ENCODE results near the gene FBXO3. TPM values are rescaled to one million over a fixed set of nuclear protein-coding genes. Genes with fewer than 3 reads are reported as not detected.
"Not testable (repeated sequence)": the region's sequence is repeated elsewhere in the genome, so short reads cannot be mapped to it uniquely, and the experiment has no call there.

FBXO3 gene, protein sequence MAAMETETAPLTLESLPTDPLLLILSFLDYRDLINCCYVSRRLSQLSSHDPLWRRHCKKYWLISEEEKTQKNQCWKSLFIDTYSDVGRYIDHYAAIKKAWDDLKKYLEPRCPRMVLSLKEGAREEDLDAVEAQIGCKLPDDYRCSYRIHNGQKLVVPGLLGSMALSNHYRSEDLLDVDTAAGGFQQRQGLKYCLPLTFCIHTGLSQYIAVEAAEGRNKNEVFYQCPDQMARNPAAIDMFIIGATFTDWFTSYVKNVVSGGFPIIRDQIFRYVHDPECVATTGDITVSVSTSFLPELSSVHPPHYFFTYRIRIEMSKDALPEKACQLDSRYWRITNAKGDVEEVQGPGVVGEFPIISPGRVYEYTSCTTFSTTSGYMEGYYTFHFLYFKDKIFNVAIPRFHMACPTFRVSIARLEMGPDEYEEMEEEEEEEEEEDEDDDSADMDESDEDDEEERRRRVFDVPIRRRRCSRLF
- total RNA-seq = 30.6 and 31.1 TPM in 2 replicates

DNA sequence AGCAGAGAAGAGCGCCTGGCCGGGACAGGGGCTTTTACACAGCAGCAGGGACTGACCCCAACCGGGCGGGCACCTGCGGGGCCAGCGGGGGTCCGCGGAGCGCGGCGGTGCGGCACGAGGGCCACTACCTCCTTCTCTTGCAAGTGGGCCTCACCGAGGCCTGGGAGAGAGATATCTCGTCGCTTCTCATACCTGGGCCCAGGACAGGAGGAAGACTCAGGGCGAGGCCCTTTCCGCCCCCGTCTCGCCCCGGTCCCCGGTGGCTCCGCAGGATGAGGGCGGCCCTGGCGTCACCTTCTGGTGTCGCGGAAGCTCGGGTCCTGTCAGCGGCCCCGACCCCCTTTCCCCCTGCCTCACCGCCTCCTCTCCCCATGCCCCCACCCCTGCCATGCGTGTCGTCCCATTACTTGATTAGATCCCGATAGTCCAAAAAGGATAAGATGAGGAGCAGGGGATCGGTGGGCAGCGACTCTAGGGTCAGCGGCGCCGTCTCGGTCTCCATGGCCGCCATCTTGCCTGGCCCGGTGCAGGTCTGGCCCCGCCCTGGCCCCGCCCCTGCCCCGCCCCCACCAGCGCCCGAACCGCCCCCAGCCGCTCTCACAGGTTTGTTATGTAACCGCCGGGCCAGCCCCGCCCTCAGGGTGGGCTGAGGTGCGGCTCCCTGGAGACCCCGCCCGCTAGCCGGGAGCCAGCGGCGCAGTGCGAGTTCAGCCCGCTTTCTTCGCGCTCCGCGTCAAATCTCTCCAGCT lies at the start of gene FBXO3:
Gene FBXO3 (minus strand): TSS at position 534 of the 749 bp plus-strand sequence. CDS start 23 bp downstream, at position 511.
- DNase-seq (ENCODE audit: low read depth in 2 of 2) = peak; percentile 31 to 86

GRCh38 chr11:33822981-33823380 lies 48.7 kb upstream of the FBXO3 start:
- not testable (repeated sequence) for DNase-seq (ENCODE audit: low read depth in 2 of 2)

DNA sequence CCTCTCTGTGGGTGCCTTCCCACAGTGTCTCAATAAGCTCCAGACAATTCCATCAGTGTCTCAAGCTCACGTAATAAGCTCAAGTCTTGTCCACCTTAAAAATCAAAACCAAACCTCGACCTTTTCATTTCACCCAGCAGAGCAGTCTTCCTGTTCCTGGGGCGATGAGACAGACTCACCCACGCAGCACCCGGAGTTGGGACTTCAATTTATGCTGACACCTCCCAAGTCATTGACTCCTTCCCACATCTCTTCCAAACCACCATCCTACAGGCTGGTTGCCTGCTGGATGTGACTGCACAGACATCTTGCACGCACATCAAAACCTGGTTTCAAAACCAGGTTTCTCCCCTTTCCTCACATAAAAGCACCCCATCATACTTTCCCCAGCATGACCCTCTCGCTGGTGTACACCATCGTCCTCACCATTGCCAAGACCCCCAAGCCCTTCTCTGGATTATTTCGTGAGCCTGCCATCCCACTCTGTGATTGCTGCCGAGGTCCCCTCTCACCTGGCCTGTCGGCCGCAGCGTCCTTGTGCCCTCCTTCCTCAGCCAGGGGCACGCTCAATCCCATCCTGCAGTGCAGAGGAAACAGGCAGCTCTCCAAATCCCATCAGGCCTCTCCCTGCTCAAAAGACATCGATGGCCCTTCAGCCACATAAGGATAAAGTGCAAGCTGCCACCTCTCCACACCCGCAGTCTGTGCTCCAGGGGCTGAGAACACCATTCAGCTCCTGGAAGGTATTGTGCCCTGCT lies 45.1 kb upstream of the FBXO3 start:
- DNase-seq (ENCODE audit: low read depth in 2 of 2) = no peak

- DNase-seq (ENCODE audit: low read depth in 2 of 2) = peak; percentile 79 to 80
Measured at GRCh38 chr11:33808228-33808828, 34.0 kb upstream of the FBXO3 start.

DNA sequence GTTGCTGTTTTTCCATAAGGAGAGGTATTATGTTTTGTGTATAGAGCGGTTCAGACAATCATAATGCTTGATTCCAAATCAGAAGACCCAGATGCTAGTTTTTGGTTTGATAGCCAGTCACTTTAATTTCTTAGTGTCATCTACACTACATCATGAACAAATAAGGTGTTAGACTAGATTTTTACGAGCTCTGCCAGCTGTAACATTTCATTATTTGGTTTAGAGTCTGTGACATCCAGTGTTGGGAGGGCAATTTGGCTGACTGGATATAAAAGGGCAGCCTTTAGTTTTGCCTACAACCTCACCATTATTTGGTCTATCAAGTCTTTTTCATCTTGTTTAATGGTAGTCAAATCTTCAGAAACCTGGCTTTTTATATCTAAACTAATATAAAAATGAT lies 30.2 kb upstream of the FBXO3 start:
- no peak for DNase-seq (ENCODE audit: low read depth in 2 of 2)

DNA sequence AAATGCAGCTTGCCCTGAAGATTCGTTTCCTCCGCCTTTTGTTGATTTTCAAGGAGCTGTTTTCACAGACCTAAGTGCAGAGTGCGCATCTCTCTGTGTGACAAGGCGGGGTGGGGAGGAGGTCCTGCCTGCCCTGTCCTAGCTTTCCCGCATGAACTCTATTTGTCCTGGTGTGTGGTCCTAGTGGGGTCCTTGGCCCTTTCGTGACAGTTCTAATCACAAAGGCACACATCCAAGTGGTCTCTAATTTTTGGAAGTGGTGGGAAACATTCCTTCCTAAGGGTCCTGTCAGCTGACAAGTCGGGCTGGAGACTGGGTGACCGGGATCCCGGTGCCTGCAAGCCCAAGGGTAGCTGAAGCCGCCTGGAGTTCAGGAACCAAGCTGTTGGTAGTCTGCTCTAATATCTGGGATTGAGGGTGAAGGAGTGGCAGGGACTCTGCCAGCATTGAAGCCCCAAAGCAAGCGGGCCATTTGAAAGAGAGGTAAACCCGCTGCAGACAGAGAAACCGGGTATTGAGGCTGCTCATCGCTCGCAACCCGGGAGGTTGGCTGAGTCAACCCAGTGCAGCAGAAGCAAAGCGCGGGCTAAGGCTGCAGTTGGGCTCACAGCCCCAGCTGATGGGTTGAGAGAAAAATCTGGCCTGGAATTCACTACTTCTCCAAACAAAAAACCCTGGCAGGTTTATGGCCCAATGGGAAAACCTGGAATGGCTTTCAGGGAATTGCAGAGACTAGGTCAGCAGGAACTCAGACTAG lies 28.1 kb upstream of the FBXO3 start:
- DNase-seq (ENCODE audit: low read depth in 2 of 2) = peak; percentile 64 to 75

GRCh38 chr11:33801821-33802193 lies 27.5 kb upstream of the FBXO3 start:
- no peak for DNase-seq (ENCODE audit: low read depth in 2 of 2)

- DNase-seq (ENCODE audit: low read depth in 2 of 2) = no peak
Measured at GRCh38 chr11:33797879-33798278, 23.6 kb upstream of the FBXO3 start.

GRCh38 chr11:33790040-33790439 lies 15.7 kb upstream of the FBXO3 start:
- no peak for DNase-seq (ENCODE audit: low read depth in 2 of 2)

- DNase-seq (ENCODE audit: low read depth in 2 of 2) = not testable (repeated sequence)
Measured at GRCh38 chr11:33788095-33788494, 13.8 kb upstream of the FBXO3 start.

DNA sequence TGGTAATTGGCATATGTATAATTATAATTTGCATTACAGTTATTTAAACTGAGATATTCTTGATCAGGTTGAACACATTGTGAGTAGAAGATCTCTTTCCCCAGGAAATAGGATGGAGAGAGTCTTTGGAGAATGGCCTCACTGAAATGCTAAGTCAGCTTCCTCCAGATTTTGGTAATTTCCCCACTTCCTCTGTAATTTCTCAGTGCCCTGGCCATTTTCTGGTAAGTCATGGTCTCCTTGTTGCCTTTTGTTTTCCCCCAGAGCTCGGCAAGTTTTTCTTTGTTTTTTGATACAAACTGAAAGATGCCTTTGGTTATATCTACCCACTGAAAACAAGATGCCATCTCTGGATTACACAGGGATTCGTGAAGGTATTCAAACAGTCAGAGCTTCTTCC lies 12.8 kb upstream of the FBXO3 start:
- no peak for DNase-seq (ENCODE audit: low read depth in 2 of 2)

DNA sequence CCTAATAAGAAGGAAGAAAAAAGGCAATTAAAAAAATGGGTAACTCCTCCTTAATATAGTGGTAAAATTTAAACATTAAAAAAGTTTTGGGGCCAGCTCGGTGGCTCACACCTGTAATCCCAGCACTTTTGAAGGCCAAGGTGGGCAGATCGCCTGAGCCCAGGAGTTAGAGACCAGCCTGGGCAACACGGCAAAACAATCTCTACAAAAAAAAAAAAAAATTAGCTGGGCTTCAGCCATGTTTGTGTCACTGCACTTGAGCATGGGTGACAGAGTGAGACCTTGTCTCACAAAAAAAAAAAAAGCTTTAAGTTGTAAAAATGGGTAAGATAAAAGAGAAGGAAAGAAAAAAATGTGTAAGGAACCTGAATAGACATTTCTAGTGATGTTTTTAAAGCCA lies 11.3 kb upstream of the FBXO3 start:
- DNase-seq (ENCODE audit: low read depth in 2 of 2) = no peak

- DNase-seq (ENCODE audit: low read depth in 2 of 2) = no peak
Measured at GRCh38 chr11:33779849-33780528, 5.7 kb upstream of the FBXO3 start.

GRCh38 chr11:33778675-33779074 lies 4.4 kb upstream of the FBXO3 start:
- no peak for DNase-seq (ENCODE audit: low read depth in 2 of 2)

DNA sequence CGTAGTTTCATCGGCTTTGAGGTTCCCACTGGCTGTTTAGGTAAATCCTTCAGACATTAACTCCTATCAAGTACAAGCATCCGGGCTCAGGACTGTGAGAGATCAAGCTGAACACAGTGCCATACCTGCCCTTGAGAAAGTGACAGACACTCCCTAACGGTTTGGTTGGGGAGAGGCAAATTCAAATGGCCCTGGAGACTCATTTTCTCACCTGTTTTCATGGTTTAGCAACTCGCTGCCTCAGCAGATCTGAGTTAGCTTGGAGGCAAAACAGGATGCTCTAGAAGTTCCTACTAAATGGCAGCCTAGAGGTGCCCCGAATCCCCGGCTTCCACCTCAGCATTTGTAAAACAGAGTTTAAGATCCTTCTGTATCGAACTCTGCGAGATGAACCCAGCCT lies 3.6 kb upstream of the FBXO3 start:
- DNase-seq (ENCODE audit: low read depth in 2 of 2) = no peak

GRCh38 chr11:33775832-33776470 lies 1.6 kb upstream of the FBXO3 start:
- DNase-seq (ENCODE audit: low read depth in 2 of 2) = no peak

DNA sequence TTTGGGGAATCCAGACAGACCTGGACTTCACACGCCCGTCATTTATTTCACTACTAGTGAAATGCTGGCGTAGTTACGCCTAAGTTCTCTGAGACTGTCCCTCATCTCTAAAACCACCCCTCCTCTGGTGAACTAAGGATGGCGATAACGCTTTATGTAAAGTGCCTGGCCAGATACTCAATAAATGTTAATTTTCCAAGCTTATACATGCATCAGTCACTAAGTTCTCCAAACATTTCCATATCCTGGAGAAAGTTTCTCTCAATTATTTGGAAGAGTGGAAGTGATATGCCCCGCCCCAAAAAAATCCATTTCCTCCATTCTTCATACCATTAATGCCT lies 1.1 kb upstream of the FBXO3 start:
- no peak for DNase-seq (ENCODE audit: low read depth in 2 of 2)

DNA sequence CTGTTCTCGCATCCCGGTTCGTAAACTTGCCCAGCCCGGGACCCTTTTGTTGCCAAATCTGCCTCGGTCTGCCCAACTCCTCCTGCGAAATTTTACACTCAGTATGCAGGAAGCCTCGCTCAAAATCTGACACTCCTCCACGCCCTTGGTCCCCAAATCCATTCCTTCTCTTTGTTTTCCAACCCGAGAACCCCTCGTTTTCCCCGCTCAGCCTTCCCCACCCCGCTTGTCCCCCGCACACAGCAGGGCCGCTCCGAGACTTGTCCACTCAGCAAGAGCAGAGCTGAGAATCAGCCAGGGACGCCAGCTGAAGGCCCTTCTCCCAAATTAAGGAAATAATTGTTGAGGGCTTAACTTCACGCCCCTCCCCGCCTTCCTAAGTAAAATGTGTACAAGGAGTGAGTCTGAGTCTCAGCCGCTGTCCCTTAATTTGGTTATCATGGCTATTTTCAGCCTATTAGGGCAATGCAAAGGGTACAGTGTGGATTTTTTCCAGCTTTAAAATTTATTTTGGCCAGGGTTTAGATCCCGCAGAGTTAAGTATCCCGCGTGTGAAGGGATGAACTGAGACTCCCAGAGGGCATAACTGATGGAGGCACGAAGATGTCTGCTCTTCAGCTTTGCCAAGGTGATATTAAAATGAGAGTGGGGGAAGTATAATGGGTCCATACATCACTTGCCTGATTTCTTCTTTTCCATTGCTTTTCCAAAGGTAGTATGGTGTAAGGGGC lies 581 bp upstream of the FBXO3 start:
- peak in 1 of 2 donors; percentile 14 for DNase-seq (ENCODE audit: low read depth in 2 of 2)

- DNase-seq (ENCODE audit: low read depth in 2 of 2) = peak in 1 of 2 donors; percentile 19
Measured at GRCh38 chr11:33773404-33773986, 825 bp downstream of the FBXO3 start.

All from dermis microvascular lymphatic vessel endothelial cell (primary cell).